Esophagus squamous epithelium (tissue), 5 donors: ENCODE data around the gene ITGA7. TPM values are rescaled to one million over a fixed set of nuclear protein-coding genes. Genes with fewer than 3 reads are reported as not detected.

Experiments used
- DNase-seq: peaks from one replicate; lab custom pipeline; 2025; lab: John Stamatoyannopoulos, UW
- H3K27ac ChIP-seq, 4 donors: fragments of 200-600 bp; sonication (generic); one replicate each; pipeline ENCODE4 v1.5.1; 2016 to 2019; ENCODE audit warnings: mild to moderate bottlenecking in 1 of 4
- H3K27me3 ChIP-seq, 4 donors: fragments of 200-600 bp; sonication (generic); 1 replicate in 3 of 4; 2 replicates in 1 of 4; pipeline versions ENCODE4 v1.5.1 to v1.6.0; 2017 to 2021; ENCODE audit warnings: antibody characterized with exemption in 1 of 4
- H3K36me3 ChIP-seq, 3 donors: fragments of 200-600 bp; sonication (generic); one replicate each; pipeline ENCODE4 v1.5.1; 2016 to 2019
- H3K4me1 ChIP-seq, 3 donors: fragments of 200-600 bp; sonication (generic); one replicate each; pipeline ENCODE4 v1.5.1; 2017 to 2019
- H3K4me3 ChIP-seq, 4 donors: fragments of 200-600 bp; sonication (generic); 1 replicate in 3 of 4; 2 replicates in 1 of 4; pipeline ENCODE4 v1.5.1; 2016 to 2019; ENCODE audit warnings: mild to moderate bottlenecking in 2 of 4, moderate library complexity in 1 of 4
- H3K9me3 ChIP-seq, 3 donors: fragments of 200-600 bp; sonication (generic); one replicate each; pipeline ENCODE4 v1.5.1; 2016 to 2019
- POLR2A ChIP-seq, 4 donors: fragments of 450-650 bp; IDR thresholded peaks; one replicate each; pipeline ENCODE4 v1.6.1; 2017; ENCODE audit warnings: antibody characterized with exemption in 4 of 4, mild to moderate bottlenecking in 4 of 4, moderate library complexity in 3 of 4
- WGBS, 2 donors: methylation state at CpG; one replicate each; pipeline ENCODE4 v1.1.5; 2018; 5-methylcytosine and 5-hydroxymethylcytosine counted together
- intact Hi-C: fragments of 100-400 bp; cut with DNase I; formaldehyde crosslinking; loops from one replicate; pipeline ENCODE4 v1.15.0; 2022
- total RNA-seq, 4 donors: library from RNA; depleted of rRNA; stranded (reverse); fragments of >200 nt; gene quantifications; one replicate each; pipeline ENCODE4 v1.1.0, GENCODE V29; 2016
- TF ChIP-seq, protein P1 (sequence below), 6 experiments: fragments of 450-650 bp in 4 of 6; fragments of 200-600 bp in 2 of 6; sonication (generic) in 2 of 6; IDR thresholded peaks; one replicate each; pipeline ENCODE4 v1.5.1; 2016 to 2019; ENCODE audit warnings: antibody characterized with exemption in 6 of 6, mild to moderate bottlenecking in 4 of 6, moderate library complexity in 4 of 6
- donor health status: DM: yes; HTN: yes; CAD: no.

ITGA7 gene
- total RNA-seq, 4 donors from 2014 or later = 1.1 to 26.3 (median 10.5) TPM

DNA sequence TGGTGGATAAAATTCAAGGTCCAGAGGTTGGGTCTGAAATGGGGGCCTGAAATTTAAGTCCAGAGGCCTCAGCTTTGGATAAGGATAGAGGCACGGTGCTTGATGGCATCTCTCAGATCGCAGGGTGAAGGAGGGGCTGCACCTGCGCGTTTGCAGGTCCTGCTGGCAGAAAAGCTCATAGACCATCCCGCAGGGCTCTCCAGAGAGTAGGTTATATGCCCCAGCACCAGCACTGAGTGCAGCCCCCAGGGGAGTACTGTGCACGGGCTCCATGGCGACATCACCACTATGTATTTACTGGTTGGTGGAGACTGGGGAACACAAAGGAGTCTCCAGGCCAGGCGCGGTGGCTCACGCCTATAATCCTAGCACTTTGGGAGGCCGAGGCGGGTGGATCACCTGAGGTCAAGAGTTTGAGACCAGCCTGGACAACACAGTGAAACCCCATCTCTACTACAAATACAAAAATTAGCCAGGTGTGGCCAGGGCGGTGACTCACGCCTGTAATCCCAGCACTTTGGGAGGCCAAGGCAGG is 25.4 kb upstream of the ITGA7 start:
- H3K36me3 ChIP-seq = no peaks in the 10 kb centered on the region
- H3K27me3 ChIP-seq = no peaks in the 10 kb centered on the region
- TF ChIP-seq, protein P1, sequence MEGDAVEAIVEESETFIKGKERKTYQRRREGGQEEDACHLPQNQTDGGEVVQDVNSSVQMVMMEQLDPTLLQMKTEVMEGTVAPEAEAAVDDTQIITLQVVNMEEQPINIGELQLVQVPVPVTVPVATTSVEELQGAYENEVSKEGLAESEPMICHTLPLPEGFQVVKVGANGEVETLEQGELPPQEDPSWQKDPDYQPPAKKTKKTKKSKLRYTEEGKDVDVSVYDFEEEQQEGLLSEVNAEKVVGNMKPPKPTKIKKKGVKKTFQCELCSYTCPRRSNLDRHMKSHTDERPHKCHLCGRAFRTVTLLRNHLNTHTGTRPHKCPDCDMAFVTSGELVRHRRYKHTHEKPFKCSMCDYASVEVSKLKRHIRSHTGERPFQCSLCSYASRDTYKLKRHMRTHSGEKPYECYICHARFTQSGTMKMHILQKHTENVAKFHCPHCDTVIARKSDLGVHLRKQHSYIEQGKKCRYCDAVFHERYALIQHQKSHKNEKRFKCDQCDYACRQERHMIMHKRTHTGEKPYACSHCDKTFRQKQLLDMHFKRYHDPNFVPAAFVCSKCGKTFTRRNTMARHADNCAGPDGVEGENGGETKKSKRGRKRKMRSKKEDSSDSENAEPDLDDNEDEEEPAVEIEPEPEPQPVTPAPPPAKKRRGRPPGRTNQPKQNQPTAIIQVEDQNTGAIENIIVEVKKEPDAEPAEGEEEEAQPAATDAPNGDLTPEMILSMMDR (IDR thresholded peaks at IDR 0.05) = no peak
- TF ChIP-seq POLR2A (IDR thresholded peaks at IDR 0.05) = no peak
- DNase-seq = no peak
- peaks cover 19 to 61% (median 23%) of the 10 kb centered on the region in 3 donors for H3K4me1 ChIP-seq
- H3K27ac ChIP-seq = no peak overlapping the region
- H3K4me3 ChIP-seq = no peak overlapping the region
- WGBS, 2 donors = 83 to 87% methylated on average over 4 to 11 of the region's 14 CpGs
- H3K9me3 ChIP-seq = no peaks in the 10 kb centered on the region
- intact Hi-C loops = no loop called here

- H3K27ac ChIP-seq = no peak overlapping the region
Measured at GRCh38 chr12:55732288-55732687, 24.6 kb upstream of the ITGA7 start.

GRCh38 chr12:55729819-55730818 is 22.4 kb upstream of the ITGA7 start:
- no peak for DNase-seq
- intact Hi-C loops = no loop called here
- peaks cover 22 to 75% (median 31%) of the 10 kb centered on the region in 3 donors for H3K4me1 ChIP-seq

More at GRCh38 chr12:55732288-55732687, 24.6 kb upstream of the ITGA7 start:
- H3K4me1 ChIP-seq = peaks cover 15 to 61% (median 20%) of the 10 kb centered on the region in 3 donors
- H3K9me3 ChIP-seq = no peaks in the 10 kb centered on the region
- H3K36me3 ChIP-seq = peaks cover 0 to 1% (median 0%) of the 10 kb centered on the region in 3 donors
- no peak overlapping the region for H3K4me3 ChIP-seq
- TF ChIP-seq, protein P1 (IDR thresholded peaks at IDR 0.05) = no peak
- no peak for TF ChIP-seq POLR2A (IDR thresholded peaks at IDR 0.05)
- intact Hi-C loops = no loop called here
- H3K27me3 ChIP-seq = no peaks in the 10 kb centered on the region
- WGBS, 2 donors = 40% methylated on average over 1 of the region's 4 CpGs; no CpG with 5 or more reads in 1 of the 2 donors
- no peak for DNase-seq

DNA sequence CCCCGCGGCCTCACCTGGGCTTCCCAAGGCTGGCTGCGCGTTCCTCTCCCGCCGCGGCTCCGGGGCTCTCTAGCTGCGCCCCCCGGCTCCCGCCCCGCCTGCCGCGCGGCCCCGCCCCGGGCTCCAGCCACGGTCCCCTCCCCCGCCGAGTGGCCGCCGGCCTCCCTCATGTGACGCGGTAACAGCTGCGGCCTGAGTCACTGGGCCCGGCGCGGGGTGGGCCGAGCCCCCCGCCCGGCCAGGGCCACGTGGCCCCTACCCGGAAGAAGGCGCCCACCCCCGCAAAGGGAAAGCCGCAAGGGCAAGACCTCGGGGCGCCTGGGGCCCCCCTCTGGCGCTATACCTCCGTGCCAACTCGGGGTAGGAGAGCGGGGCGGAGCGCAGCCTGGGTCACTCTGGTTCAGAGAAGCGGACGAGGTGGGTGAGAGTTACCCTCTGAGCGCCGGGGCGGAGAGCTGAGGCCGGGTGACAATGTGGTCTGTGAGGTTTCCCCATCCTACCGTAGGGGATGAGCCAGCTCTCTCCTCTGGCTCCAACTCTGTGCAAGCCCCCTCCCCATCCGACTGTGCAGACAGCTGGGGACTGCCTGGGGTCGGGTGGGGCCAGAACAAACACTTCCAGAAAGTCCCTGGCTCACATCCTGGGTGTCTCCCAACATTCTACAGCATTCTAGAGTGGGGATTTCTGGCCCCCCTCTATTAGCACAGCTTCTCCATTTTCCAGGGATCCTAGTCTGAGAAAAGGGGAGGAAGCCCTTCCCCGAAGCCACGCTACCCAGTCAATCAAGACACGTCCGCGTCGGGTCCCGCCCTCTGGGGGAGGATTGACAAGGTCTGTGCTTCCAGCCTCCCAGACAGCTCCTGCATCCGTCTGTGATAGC is 21.5 kb upstream of the ITGA7 start, which contains the start of gene CD63:
Gene CD63 (minus strand): TSS at position 71 of the 880 bp plus-strand sequence. CDS start 668 bp downstream, outside the sequence.
- peaks cover 4 to 32% (median 18%) of the 10 kb centered on the region in 3 donors for H3K36me3 ChIP-seq
- peak within 1 kb of the TSS; percentile 94 to 100 (median 96) for H3K27ac ChIP-seq
- TF ChIP-seq POLR2A (IDR thresholded peaks at IDR 0.05) = peak in 2 of 4 donors; percentile 86 to 92
- TF ChIP-seq, protein P1 (IDR thresholded peaks at IDR 0.05) = no peak
- peak; percentile 68 for DNase-seq
- H3K4me1 ChIP-seq = peaks cover 27 to 84% (median 39%) of the 10 kb centered on the region in 3 donors
- intact Hi-C loops = no loop called here
- H3K27me3 ChIP-seq = no peaks in the 10 kb centered on the region
- H3K9me3 ChIP-seq = no peaks in the 10 kb centered on the region
- H3K4me3 ChIP-seq = peak within 1 kb of the TSS; percentile 75 to 94 (median 85)
- WGBS, 2 donors = 0% methylated on average over 3 to 10 of the region's 61 CpGs

More at GRCh38 chr12:55729819-55730818, 22.4 kb upstream of the ITGA7 start:
- 4 to 7% methylated on average over 13 to 15 of the region's 19 CpGs for WGBS, 2 donors
- H3K4me3 ChIP-seq = peak overlapping the region; percentile 75 to 94 (median 85)
- H3K36me3 ChIP-seq = peaks cover 0 to 23% (median 10%) of the 10 kb centered on the region in 3 donors
- no peaks in the 10 kb centered on the region for H3K27me3 ChIP-seq
- no peaks in the 10 kb centered on the region for H3K9me3 ChIP-seq
- TF ChIP-seq, protein P1 (IDR thresholded peaks at IDR 0.05) = no peak
- peak in 1 of 4 donors; percentile 28 for TF ChIP-seq POLR2A (IDR thresholded peaks at IDR 0.05)
- H3K27ac ChIP-seq = peak overlapping the region; percentile 94 to 100 (median 96)
